Panc1 (cell line): ENCODE results near the gene CEP250.

Experiments used
- POLR2AphosphoS5 ChIP-seq: IDR thresholded peaks from 2 replicates; pipeline ENCODE4 v1.6.1; 2012; ENCODE audit warnings: mild to moderate bottlenecking, low read depth, low read length, moderate library complexity
- TF ChIP-seq, protein P1 (sequence below): fragments of 450-650 bp; IDR thresholded peaks from 2 replicates; pipeline ENCODE4 v1.5.1; 2017; ENCODE audit warnings: mild to moderate bottlenecking
- TF ChIP-seq, protein P2 (sequence below), 2 experiments: IDR thresholded peaks; 2 replicates each; pipeline ENCODE4 v1.6.1; 2011 to 2012; ENCODE audit warnings: low read depth in 2 of 2, control low read depth in 1 of 2, low read length in 1 of 2, mild to moderate bottlenecking in 1 of 2, moderate library complexity in 1 of 2; ENCODE audit not compliant: insufficient read depth in 1 of 2

GRCh38 chr20:35451295-35451694 is 4.1 kb upstream of the CEP250 start:
- TF ChIP-seq, protein P1, sequence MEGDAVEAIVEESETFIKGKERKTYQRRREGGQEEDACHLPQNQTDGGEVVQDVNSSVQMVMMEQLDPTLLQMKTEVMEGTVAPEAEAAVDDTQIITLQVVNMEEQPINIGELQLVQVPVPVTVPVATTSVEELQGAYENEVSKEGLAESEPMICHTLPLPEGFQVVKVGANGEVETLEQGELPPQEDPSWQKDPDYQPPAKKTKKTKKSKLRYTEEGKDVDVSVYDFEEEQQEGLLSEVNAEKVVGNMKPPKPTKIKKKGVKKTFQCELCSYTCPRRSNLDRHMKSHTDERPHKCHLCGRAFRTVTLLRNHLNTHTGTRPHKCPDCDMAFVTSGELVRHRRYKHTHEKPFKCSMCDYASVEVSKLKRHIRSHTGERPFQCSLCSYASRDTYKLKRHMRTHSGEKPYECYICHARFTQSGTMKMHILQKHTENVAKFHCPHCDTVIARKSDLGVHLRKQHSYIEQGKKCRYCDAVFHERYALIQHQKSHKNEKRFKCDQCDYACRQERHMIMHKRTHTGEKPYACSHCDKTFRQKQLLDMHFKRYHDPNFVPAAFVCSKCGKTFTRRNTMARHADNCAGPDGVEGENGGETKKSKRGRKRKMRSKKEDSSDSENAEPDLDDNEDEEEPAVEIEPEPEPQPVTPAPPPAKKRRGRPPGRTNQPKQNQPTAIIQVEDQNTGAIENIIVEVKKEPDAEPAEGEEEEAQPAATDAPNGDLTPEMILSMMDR: no peak
- TF ChIP-seq, protein P2, sequence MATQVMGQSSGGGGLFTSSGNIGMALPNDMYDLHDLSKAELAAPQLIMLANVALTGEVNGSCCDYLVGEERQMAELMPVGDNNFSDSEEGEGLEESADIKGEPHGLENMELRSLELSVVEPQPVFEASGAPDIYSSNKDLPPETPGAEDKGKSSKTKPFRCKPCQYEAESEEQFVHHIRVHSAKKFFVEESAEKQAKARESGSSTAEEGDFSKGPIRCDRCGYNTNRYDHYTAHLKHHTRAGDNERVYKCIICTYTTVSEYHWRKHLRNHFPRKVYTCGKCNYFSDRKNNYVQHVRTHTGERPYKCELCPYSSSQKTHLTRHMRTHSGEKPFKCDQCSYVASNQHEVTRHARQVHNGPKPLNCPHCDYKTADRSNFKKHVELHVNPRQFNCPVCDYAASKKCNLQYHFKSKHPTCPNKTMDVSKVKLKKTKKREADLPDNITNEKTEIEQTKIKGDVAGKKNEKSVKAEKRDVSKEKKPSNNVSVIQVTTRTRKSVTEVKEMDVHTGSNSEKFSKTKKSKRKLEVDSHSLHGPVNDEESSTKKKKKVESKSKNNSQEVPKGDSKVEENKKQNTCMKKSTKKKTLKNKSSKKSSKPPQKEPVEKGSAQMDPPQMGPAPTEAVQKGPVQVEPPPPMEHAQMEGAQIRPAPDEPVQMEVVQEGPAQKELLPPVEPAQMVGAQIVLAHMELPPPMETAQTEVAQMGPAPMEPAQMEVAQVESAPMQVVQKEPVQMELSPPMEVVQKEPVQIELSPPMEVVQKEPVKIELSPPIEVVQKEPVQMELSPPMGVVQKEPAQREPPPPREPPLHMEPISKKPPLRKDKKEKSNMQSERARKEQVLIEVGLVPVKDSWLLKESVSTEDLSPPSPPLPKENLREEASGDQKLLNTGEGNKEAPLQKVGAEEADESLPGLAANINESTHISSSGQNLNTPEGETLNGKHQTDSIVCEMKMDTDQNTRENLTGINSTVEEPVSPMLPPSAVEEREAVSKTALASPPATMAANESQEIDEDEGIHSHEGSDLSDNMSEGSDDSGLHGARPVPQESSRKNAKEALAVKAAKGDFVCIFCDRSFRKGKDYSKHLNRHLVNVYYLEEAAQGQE (IDR thresholded peaks at IDR 0.05; ENCODE audit: insufficient read depth in 1 of 2, low read depth in 2 of 2, low read length in 1 of 2): no peak
- no peak for TF ChIP-seq POLR2AphosphoS5
